Mammary microvascular endothelial cell (primary cell): ENCODE results near the gene TCF12. TPM values are rescaled to one million over a fixed set of nuclear protein-coding genes. Genes with fewer than 3 reads are reported as not detected.

Experiments
- total RNA-seq: library from RNA; depleted of rRNA; stranded (reverse); fragments of >200 nt; gene quantifications from 2 replicates; pipeline ENCODE4 v1.2.3, GENCODE V29; 2015

The TCF12 gene
- total RNA-seq: 40.9 and 45.0 TPM in 2 replicates

GRCh38 chr15:56918046-56918938 is at the start of gene TCF12:
Gene TCF12, plus strand, starts transcription at chr15:56918644. Its CDS starts 1,270 bp downstream, at chr15:56919914.

Other genes starting within 250 kb of the TCF12 start
- 13.4 and 14.3 TPM in 2 replicates for gene ZNF280D, start 185.1 kb upstream of the TCF12 start, total RNA-seq